Measurements from ENCODE around the gene LPAR5. TPM values are rescaled to one million over a fixed set of nuclear protein-coding genes. Genes with fewer than 3 reads are reported as not detected.
A peak's percentile ranks its signal among the peaks of the same experiment; 100 is the strongest.
"Not testable (repeated sequence)": the region's sequence is repeated elsewhere in the genome, so short reads cannot be mapped to it uniquely, and the experiment has no call there.

The LPAR5 gene
- total RNA-seq, 2 experiments from 2014 or later, result 7.8 to 8.0 TPM

- Mint-ChIP-seq H3K27ac (peak overlapping the region; percentile 77), H3K9me3 (no peaks in the 10 kb centered on the region), H3K4me1 (peaks cover 43% of the 10 kb centered on the region), H3K4me3 (no peak overlapping the region), H3K36me3 (ENCODE audit: low read depth) (peaks cover 73% of the 10 kb centered on the region), H3K27me3 (no peaks in the 10 kb centered on the region)
- DNase-seq, result peak; percentile 63
- ChIA-PET CTCF (interaction anchor here (0.9 to 1.6 kb wide), 5 partner anchors 46 to 232 kb away, joined by 3 to 5 read pairs (median 4); partner anchors contain the start of genes MLF2 and ZNF384), POLR2A (interaction anchor here (1.1 to 3.1 kb wide), 4 partner anchors 10 to 68 kb away, joined by 3 to 14 read pairs (median 12); partner anchors contain the start of genes GAPDH and NOP2)
Observed at GRCh38 chr12:6603095-6603567, 32.6 kb downstream of the LPAR5 start.

- Mint-ChIP-seq H3K27me3 (no peaks in the 10 kb centered on the region), H3K4me3 (no peak overlapping the region)
- CTCF ChIA-PET, result interaction anchor here (0.9 to 1.3 kb wide), 4 partner anchors 65 to 232 kb away, joined by 3 to 5 read pairs (median 4); partner anchors contain the start of genes MLF2 and ZNF384
Observed at GRCh38 chr12:6602526-6602925, 33.2 kb downstream of the LPAR5 start.

GRCh38 chr12:6595673-6596072 lies 40.1 kb downstream of the LPAR5 start:
- H3K4me3 Mint-ChIP-seq, H3K9me3 Mint-ChIP-seq, H3K27me3 Mint-ChIP-seq, DNase-seq: not testable (repeated sequence)
- peak overlapping the region; percentile 37 for H3K27ac Mint-ChIP-seq
- peaks cover 83% of the 10 kb centered on the region for H3K36me3 Mint-ChIP-seq (ENCODE audit: low read depth)
- H3K4me1 Mint-ChIP-seq, result peaks cover 12% of the 10 kb centered on the region
- CTCF ChIA-PET, result interaction anchor here (0.7 to 0.9 kb wide), 3 partner anchors 171 to 179 kb away, joined by 3 to 4 read pairs (median 4); partner anchors contain the start of gene PTMS
- POLR2A ChIA-PET, result interaction anchor here (0.6 to 1.2 kb wide), 2 partner anchors 10 to 128 kb away, joined by 3 to 6 read pairs; partner anchors contain the start of gene COPS7A

More at GRCh38 chr12:6602526-6602925, 33.2 kb downstream of the LPAR5 start:
- H3K36me3 Mint-ChIP-seq (ENCODE audit: low read depth), result peaks cover 79% of the 10 kb centered on the region
- H3K4me1 Mint-ChIP-seq, result peaks cover 43% of the 10 kb centered on the region
- H3K9me3 Mint-ChIP-seq, result no peaks in the 10 kb centered on the region
- POLR2A ChIA-PET, result interaction anchor here (1.1 to 3.1 kb wide), 3 partner anchors 14 to 68 kb away, joined by 3 to 13 read pairs (median 11); partner anchors contain the start of genes GAPDH and NOP2
- peak overlapping the region; percentile 77 for H3K27ac Mint-ChIP-seq
- DNase-seq, result no peak

GRCh38 chr12:6592087-6592486 lies 43.7 kb downstream of the LPAR5 start:
- Mint-ChIP-seq H3K27ac (peak overlapping the region; percentile 44), H3K9me3 (no peaks in the 10 kb centered on the region), H3K36me3 (ENCODE audit: low read depth) (peaks cover 75% of the 10 kb centered on the region), H3K27me3 (no peaks in the 10 kb centered on the region), H3K4me1 (peaks cover 12% of the 10 kb centered on the region), H3K4me3 (no peak overlapping the region)
- ChIA-PET CTCF (no interaction called here), POLR2A (no interaction called here)
- no peak for DNase-seq

GRCh38 chr12:6586569-6586968 lies 49.2 kb downstream of the LPAR5 start:
- peaks cover 67% of the 10 kb centered on the region for H3K36me3 Mint-ChIP-seq (ENCODE audit: low read depth)
- POLR2A ChIA-PET, H3K4me3 Mint-ChIP-seq, H3K27me3 Mint-ChIP-seq, H3K27ac Mint-ChIP-seq, H3K4me1 Mint-ChIP-seq, H3K9me3 Mint-ChIP-seq, DNase-seq: not testable (repeated sequence)
- CTCF ChIA-PET, result interaction anchor here (0.9 kb wide), 1 partner anchor 9 kb away, joined by 3 read pairs; no protein-coding TSS in a partner anchor

DNA sequence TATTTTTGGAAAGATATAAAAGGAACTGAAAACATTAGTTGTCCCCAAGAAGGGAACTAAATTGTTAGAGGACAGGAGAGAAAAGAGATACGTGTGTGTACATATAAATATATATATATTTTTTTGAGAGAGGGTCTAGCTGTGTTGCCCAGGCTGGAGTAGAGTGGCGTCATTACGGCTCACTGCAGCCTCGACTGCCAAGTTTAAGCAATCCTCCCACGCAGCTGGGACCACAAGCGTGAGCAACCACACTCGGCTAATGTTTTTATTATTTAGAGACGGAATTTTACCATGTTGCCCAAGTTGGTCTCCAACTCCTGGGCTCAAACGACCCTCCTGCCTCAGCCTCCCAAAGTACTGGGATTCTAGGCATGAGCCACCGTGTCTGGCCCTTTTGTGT lies 51.5 kb downstream of the LPAR5 start:
- ChIA-PET POLR2A (interaction anchor here (1.5 kb wide), 1 partner anchor 16 kb away, joined by 3 read pairs; the partner anchor contains the start of gene NOP2), CTCF (interaction anchor here (1.4 to 1.5 kb wide), 2 partner anchors 14 to 47 kb away, joined by 3 to 5 read pairs; no protein-coding TSS in a partner anchor)
- Mint-ChIP-seq H3K27me3 (no peaks in the 10 kb centered on the region), H3K36me3 (ENCODE audit: low read depth) (peaks cover 67% of the 10 kb centered on the region), H3K27ac (no peak overlapping the region), H3K4me3 (no peak overlapping the region), H3K4me1 (no peaks in the 10 kb centered on the region), H3K9me3 (no peaks in the 10 kb centered on the region)
- DNase-seq, result no peak

- no peak for DNase-seq
- POLR2A ChIA-PET, result interaction anchor here (0.6 to 1.5 kb wide), 4 partner anchors 13 to 141 kb away, joined by 3 read pairs; partner anchors contain the start of genes COPS7A and NOP2
- Mint-ChIP-seq H3K27ac (no peak overlapping the region), H3K27me3 (no peaks in the 10 kb centered on the region), H3K9me3 (no peaks in the 10 kb centered on the region), H3K4me1 (no peaks in the 10 kb centered on the region), H3K36me3 (ENCODE audit: low read depth) (peaks cover 73% of the 10 kb centered on the region), H3K4me3 (no peak overlapping the region)
- CTCF ChIA-PET, result interaction anchor here (0.8 to 1.5 kb wide), 3 partner anchors 12 to 170 kb away, joined by 3 to 5 read pairs (median 3); partner anchors contain the start of gene MLF2
Observed at GRCh38 chr12:6582959-6583358, 52.8 kb downstream of the LPAR5 start.

DNA sequence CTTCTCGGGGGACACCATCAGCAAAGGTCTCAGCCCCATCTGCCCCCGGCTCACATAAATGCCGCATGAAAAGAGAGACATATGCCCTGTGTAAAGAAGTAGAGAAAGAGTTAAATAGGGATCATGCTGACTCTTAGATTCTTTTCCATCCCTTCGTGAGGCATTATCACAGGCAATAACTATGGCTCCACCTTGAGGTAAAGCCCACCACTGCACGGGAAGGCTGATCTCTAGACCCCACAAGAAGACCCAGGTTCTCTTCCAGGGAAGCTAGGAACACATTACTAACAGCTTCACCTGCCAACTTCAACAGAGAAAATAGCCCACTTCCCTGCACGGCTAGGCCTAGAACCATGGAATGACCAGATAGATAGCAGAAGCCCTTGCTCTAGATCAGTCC lies 53.6 kb downstream of the LPAR5 start:
- no peak for DNase-seq
- Mint-ChIP-seq H3K4me3 (no peak overlapping the region), H3K9me3 (no peaks in the 10 kb centered on the region), H3K36me3 (ENCODE audit: low read depth) (peaks cover 73% of the 10 kb centered on the region), H3K27me3 (no peaks in the 10 kb centered on the region), H3K4me1 (peaks cover 4% of the 10 kb centered on the region), H3K27ac (no peak overlapping the region)
- ChIA-PET CTCF (no interaction called here), POLR2A (no interaction called here)

GRCh38 chr12:6575648-6576047 lies 60.1 kb downstream of the LPAR5 start:
- Mint-ChIP-seq H3K36me3 (ENCODE audit: low read depth) (peaks cover 68% of the 10 kb centered on the region), H3K4me1 (peaks cover 29% of the 10 kb centered on the region), H3K4me3 (no peak overlapping the region), H3K9me3 (no peaks in the 10 kb centered on the region), H3K27me3 (no peaks in the 10 kb centered on the region), H3K27ac (peak overlapping the region; percentile 50)
- ChIA-PET POLR2A (no interaction called here), CTCF (no interaction called here)
- DNase-seq, result no peak

DNA sequence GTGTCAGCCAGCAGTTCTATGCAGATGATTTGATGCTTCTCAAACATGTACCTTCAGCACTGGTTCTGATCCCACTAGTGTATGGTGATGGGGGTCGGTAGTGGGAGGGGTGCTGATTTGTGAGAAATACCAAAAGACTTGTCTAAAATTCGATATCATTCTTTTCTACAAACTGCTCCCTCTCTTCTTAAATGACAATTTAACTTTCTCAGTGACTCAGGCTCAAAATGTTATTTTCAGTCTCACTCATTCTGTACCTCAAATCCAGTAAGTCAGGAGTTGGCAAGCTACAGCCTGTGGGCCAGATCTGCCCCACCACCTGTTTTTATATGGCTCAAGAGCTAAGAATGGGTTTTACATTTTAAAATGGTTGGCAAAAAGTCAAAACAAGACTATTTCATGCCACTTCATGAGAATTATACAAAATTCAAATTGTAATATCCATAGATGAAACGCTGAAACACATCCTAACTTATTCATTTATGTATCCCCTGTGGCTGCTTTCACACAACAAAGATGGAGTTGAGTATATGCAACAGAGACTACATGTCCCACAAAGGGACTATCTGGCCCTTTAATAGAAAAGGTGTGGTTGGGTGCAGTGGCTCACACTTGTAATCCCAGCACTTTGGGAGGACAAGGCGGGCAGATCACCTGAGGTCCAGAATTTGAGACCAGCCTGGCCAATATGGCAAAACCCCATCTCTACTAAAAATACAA lies 61.0 kb downstream of the LPAR5 start:
- no peaks in the 10 kb centered on the region for H3K27me3 Mint-ChIP-seq
- H3K4me3 Mint-ChIP-seq, result no peak overlapping the region
- no peaks in the 10 kb centered on the region for H3K9me3 Mint-ChIP-seq
- peaks cover 72% of the 10 kb centered on the region for H3K36me3 Mint-ChIP-seq (ENCODE audit: low read depth)
- DNase-seq, result no peak
- peak overlapping the region; percentile 45 for H3K27ac Mint-ChIP-seq
- ChIA-PET POLR2A (no interaction called here), CTCF (no interaction called here)
- peaks cover 37% of the 10 kb centered on the region for H3K4me1 Mint-ChIP-seq

- POLR2A ChIA-PET, result interaction anchor here (1.6 kb wide), 1 partner anchor 33 kb away, joined by 6 read pairs; no protein-coding TSS in a partner anchor
- Mint-ChIP-seq H3K4me3 (no peak overlapping the region), H3K4me1 (peaks cover 47% of the 10 kb centered on the region), H3K27me3 (no peaks in the 10 kb centered on the region), H3K36me3 (ENCODE audit: low read depth) (peaks cover 71% of the 10 kb centered on the region), H3K27ac (no peak overlapping the region), H3K9me3 (no peaks in the 10 kb centered on the region)
- no peak for DNase-seq
- CTCF ChIA-PET, result interaction anchor here (0.9 kb wide), 1 partner anchor 19 kb away, joined by 4 read pairs; no protein-coding TSS in a partner anchor
Observed at GRCh38 chr12:6573001-6573400, 62.8 kb downstream of the LPAR5 start.

DNA sequence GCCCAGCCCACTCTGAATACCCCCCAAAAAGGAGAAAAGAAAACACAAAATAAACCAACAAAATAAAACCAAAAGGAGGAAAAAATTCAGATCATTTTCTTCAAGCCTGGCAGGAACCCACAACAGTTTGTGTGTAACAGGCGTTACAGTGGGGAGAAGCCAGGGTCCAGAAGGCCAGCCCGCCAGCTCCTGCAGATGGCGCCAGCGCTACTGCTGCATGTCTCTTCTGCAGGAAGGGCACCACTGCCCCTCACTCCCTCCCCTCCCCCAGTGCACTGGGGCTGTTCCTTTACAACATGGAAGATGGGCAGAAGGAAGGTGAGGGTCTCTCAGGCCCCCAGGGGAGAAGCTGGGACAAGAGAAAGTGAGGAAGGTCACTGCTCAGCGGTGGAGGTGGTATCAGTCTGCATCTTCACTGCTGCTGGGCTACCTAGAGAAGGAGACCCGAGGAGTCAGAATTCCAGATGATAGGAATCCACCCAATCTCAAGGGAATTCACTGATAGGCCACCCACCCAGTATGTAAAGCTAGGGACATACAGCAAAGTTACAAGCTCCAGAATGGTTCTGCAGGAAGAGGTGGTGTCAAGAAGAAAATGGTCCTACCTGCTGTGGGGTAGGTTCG lies 65.4 kb downstream of the LPAR5 start:
- H3K4me3 Mint-ChIP-seq, result peak overlapping the region; percentile 43
- CTCF ChIA-PET, result interaction anchor here (0.7 to 2.2 kb wide), 12 partner anchors 12 to 281 kb away, joined by 3 to 14 read pairs (median 4); partner anchors contain the start of genes CDCA3, USP5 and ZNF384
- H3K27ac Mint-ChIP-seq, result peak overlapping the region; percentile 49

More for the DNA sequence above, 65.4 kb downstream of the LPAR5 start:
- Mint-ChIP-seq H3K36me3 (ENCODE audit: low read depth) (peaks cover 75% of the 10 kb centered on the region), H3K4me1 (peaks cover 54% of the 10 kb centered on the region), H3K9me3 (no peaks in the 10 kb centered on the region), H3K27me3 (no peaks in the 10 kb centered on the region)
- DNase-seq, result peak; percentile 56
- POLR2A ChIA-PET, result interaction anchor here (0.9 to 1.8 kb wide), 8 partner anchors 12 to 281 kb away, joined by 3 to 6 read pairs (median 4); partner anchors contain the start of genes USP5 and ZNF384
